Measurements from ENCODE around the gene ATP6V0E2. TPM values are rescaled to one million over a fixed set of nuclear protein-coding genes. Genes with fewer than 3 reads are reported as not detected.
A peak's percentile ranks its signal among the peaks of the same experiment; 100 is the strongest.
"Not testable (repeated sequence)": the region's sequence is repeated elsewhere in the genome, so short reads cannot be mapped to it uniquely, and the experiment has no call there.

ATP6V0E2 gene
- 10.5 TPM for polyA plus RNA-seq (2012; ENCODE audit: missing spikeins)

GRCh38 chr7:149873074-149873969 lies at the start of gene ATP6V0E2:
ATP6V0E2 (plus strand) TSS chr7:149873969; CDS start chr7:149874066, 97 bp downstream.
- TF ChIP-seq TAF1 (IDR thresholded peaks at IDR 0.05; ENCODE audit: borderline replicate concordance, low read depth, low read length) (no peak), POLR2A (IDR thresholded peaks at IDR 0.05; ENCODE audit: low read depth, low read length) (no peak), POLR2AphosphoS5 (IDR thresholded peaks at IDR 0.05; ENCODE audit: low read depth, low read length) (no peak)
- DNase-seq (ENCODE audit: insufficient read length) (peak; percentile 99), FAIRE-seq (peak; percentile 98)

GRCh38 chr7:149824301-149824741 lies 49.4 kb upstream of the ATP6V0E2 start:
- no peak for DNase-seq (ENCODE audit: insufficient read length)
- no peak for FAIRE-seq
- no peak for TF ChIP-seq POLR2A (IDR thresholded peaks at IDR 0.05; ENCODE audit: low read depth, low read length)
- TF ChIP-seq TAF1 (IDR thresholded peaks at IDR 0.05; ENCODE audit: borderline replicate concordance, low read depth, low read length) = no peak
- no peak for TF ChIP-seq POLR2AphosphoS5 (IDR thresholded peaks at IDR 0.05; ENCODE audit: low read depth, low read length)

GRCh38 chr7:149824748-149825566 lies 48.8 kb upstream of the ATP6V0E2 start:
- no peak for TF ChIP-seq POLR2AphosphoS5 (IDR thresholded peaks at IDR 0.05; ENCODE audit: low read depth, low read length)
- no peak for TF ChIP-seq POLR2A (IDR thresholded peaks at IDR 0.05; ENCODE audit: low read depth, low read length)
- no peak for TF ChIP-seq TAF1 (IDR thresholded peaks at IDR 0.05; ENCODE audit: borderline replicate concordance, low read depth, low read length)
- FAIRE-seq (no peak), DNase-seq (ENCODE audit: insufficient read length) (no peak)

DNA sequence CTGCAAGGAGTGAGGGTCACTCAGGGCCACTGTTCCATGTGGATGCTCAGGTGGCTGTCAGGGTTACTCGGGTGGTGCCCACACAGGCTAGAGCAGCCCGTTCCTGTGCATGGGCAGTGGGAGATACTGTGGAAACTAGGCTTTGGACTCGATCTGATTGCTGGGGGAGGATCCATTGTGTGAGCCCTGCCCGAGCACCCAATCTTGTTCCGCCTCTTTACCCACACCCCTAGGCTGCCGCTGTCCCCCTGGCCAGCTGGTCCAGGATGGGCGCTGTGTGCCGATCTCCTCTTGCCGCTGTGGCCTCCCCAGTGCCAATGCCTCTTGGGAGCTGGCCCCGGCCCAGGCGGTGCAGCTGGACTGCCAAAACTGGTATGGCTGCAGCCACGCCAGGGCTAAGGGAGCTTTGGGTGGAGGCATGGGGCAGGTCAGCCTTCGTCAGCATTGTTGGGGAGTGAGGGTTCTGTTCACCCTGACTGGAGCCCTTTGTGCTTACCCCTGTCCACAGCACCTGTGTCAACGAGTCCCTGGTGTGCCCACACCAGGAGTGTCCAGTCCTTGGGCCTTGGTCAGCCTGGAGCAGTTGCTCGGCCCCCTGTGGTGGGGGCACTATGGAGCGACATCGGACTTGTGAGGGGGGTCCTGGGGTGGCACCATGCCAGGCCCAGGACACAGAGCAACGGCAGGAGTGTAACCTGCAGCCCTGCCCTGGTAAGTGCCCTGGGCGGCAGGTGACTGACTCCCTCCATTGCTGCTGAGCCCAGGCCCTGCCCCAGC lies 48.0 kb upstream of the ATP6V0E2 start:
- DNase-seq (ENCODE audit: insufficient read length) = no peak
- TF ChIP-seq TAF1 (IDR thresholded peaks at IDR 0.05; ENCODE audit: borderline replicate concordance, low read depth, low read length) = no peak
- no peak for TF ChIP-seq POLR2A (IDR thresholded peaks at IDR 0.05; ENCODE audit: low read depth, low read length)
- no peak for TF ChIP-seq POLR2AphosphoS5 (IDR thresholded peaks at IDR 0.05; ENCODE audit: low read depth, low read length)
- FAIRE-seq = no peak

DNA sequence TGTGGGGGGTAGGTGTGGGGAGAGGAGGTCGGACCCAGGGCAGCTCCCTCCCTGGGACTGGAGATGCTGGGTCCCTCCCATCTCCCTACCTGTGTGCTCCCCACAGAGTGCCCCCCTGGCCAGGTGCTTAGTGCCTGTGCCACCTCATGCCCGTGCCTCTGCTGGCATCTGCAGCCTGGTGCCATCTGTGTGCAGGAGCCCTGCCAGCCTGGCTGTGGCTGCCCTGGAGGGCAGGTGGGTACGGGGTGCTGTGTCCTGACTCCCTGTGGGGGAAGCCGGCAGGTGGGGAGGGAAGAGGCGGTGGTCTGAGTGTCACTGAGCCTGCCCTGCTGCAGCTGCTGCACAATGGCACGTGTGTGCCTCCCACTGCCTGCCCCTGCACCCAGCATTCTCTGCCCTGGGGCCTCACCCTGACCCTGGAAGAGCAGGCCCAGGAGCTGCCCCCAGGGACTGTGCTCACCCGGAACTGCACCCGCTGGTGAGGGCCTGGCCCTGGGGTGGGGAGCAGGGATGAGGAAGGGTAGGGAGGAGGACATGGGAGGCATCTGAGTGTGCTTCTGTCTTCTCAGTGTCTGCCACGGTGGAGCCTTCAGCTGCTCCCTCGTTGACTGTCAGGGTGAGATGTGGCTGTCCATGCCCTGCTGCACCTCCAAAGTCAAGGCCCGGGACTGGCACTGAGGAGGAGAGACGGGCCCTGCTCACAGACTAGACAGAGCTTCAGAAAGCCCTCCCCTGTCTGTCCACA lies 47.3 kb upstream of the ATP6V0E2 start:
- FAIRE-seq = no peak
- TF ChIP-seq TAF1 (IDR thresholded peaks at IDR 0.05; ENCODE audit: borderline replicate concordance, low read depth, low read length) (no peak), POLR2AphosphoS5 (IDR thresholded peaks at IDR 0.05; ENCODE audit: low read depth, low read length) (no peak), POLR2A (IDR thresholded peaks at IDR 0.05; ENCODE audit: low read depth, low read length) (no peak)
- peak; percentile 16 for DNase-seq (ENCODE audit: insufficient read length)

DNA sequence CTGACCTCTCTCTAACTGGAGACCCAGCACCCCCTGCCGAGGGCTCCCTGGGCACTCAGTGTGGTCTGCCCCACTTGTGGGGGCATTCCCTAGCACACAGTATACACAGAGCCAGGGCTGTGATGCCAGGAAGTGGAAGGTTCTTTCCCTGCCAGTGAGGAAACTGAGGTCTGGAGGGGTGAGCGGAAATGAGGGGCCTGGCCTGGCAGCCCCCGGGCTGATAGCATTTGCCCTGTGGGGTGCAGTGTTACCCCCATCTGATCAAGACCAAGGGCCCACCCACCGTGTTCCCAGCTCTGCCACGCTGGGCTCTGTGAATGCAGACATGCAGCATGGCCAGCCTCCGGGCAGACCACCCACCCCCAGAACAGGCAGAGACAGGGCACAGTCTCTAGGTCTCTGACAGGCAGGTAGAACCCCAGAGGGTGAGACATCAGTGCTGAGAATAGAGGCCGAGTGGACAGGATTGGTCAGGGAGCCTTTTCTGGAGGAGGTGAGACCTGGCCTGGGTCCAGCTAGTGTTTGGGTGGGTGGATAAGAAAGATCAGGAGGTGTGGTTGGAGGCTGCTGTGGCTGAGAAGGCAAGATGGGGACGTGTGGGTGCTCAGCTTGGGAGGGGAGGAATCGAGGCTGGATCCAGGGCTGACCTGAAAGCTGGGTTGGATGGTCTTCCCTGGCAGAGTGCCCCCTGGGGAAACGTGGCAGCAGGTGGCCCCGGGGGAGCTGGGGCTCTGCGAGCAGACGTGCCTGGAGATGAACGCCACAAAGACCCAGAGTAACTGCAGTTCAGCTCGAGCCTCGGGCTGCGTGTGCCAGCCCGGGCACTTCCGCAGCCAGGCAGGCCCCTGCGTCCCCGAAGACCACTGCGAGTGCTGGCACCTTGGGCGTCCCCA lies 46.4 kb upstream of the ATP6V0E2 start:
- DNase-seq (ENCODE audit: insufficient read length) = peak; percentile 31
- no peak for FAIRE-seq
- TF ChIP-seq POLR2A (IDR thresholded peaks at IDR 0.05; ENCODE audit: low read depth, low read length) (no peak), TAF1 (IDR thresholded peaks at IDR 0.05; ENCODE audit: borderline replicate concordance, low read depth, low read length) (no peak), POLR2AphosphoS5 (IDR thresholded peaks at IDR 0.05; ENCODE audit: low read depth, low read length) (no peak)

DNA sequence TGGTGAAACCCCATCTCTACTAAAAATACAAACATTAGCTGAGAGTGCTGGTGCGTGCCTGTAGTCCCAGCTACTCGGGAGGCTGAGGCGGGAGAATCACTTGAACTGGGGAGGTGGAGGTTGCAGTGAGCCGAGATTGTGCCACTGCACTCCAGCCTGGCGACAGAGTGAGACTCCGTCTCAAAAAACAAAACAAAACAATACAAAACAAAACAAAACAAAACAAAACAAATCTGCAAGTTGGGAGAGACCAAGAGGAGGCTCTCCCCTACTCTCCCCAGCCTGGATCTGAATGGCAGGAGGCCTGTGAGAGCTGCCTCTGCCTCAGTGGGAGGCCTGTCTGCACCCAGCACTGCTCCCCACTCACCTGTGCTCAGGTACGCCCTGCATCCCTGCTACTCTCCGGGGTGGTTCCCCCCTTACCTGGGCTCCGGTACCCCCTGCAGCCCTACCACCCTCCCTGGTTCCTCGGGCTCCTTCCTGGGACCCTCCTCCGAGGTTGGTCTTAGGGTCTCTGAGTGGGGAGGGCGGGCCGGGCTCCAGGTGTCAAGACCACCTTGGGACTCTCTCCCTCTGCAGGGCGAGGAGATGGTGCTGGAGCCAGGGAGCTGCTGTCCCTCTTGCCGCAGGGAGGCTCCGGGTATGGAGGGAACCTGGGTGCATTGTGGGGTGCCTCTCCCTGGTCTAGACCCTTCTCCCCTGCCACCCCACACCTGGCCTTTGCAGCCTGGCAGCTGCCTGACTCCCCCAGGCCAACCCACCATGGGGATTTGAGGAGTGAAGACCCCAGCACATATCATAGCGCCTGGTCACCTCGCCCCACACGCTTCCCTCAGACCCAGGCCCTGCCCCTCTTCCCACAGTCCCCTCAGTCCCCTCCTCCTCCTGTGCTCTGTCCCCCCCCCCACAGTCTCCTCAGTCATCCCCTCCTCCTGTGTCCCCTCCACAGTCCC lies 45.1 kb upstream of the ATP6V0E2 start:
- DNase-seq (ENCODE audit: insufficient read length) (peak; percentile 25), FAIRE-seq (no peak)
- no peak for TF ChIP-seq POLR2AphosphoS5 (IDR thresholded peaks at IDR 0.05; ENCODE audit: low read depth, low read length)
- TF ChIP-seq TAF1 (IDR thresholded peaks at IDR 0.05; ENCODE audit: borderline replicate concordance, low read depth, low read length) = no peak
- no peak for TF ChIP-seq POLR2A (IDR thresholded peaks at IDR 0.05; ENCODE audit: low read depth, low read length)

DNA sequence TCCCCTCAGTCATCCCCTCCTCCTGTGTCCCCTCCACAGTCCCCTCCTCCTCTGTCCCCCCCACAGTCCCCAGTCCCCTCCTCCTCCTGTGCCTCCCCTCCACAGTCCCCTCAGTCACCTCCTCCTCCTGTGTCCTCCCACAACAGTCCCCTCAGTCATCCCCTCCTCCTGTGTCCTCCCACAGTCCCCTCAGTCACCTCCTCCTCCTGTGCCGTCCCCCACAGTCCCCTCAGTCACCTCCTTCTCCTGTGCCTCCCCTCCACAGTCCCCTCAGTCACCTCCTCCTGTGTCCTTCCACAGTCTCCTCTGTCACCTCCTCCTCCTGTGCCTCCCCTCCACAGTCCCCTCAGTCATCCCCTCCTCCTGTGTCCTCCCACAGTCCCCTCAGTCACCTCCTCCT lies 43.2 kb upstream of the ATP6V0E2 start:
- not testable (repeated sequence) for FAIRE-seq; DNase-seq (ENCODE audit: insufficient read length)
